GM23338 (cell line): Measurements from ENCODE around the gene FAM117B.

Experiments
- EZH2 ChIP-seq: fragments of 200-600 bp; sonication (generic); IDR thresholded peaks from one replicate; pipeline ENCODE4 v1.8.0; 2017; ENCODE audit warnings: antibody characterized with exemption, mild to moderate bottlenecking, low read depth; ENCODE audit not compliant: unreplicated experiment
- POLR2AphosphoS5 ChIP-seq: IDR thresholded peaks from 2 replicates; pipeline ENCODE4 v1.6.1; 2016; ENCODE audit warnings: antibody characterized with exemption, low read depth
- TF ChIP-seq, protein P1 (sequence below), 2 experiments: fragments of 200-600 bp in 1 of 2; sonication (generic) in 1 of 2; conservative IDR thresholded peaks; 2 replicates each; pipeline versions ENCODE4 v1.5.1 to v1.6.1; 2016 to 2017; ENCODE audit warnings: antibody characterized with exemption in 2 of 2, low read depth in 2 of 2, mild to moderate bottlenecking in 2 of 2, moderate library complexity in 1 of 2
- TF ChIP-seq, protein P2 (sequence below): IDR thresholded peaks from 2 replicates; pipeline ENCODE4 v1.6.1; 2016; ENCODE audit warnings: antibody characterized with exemption

DNA sequence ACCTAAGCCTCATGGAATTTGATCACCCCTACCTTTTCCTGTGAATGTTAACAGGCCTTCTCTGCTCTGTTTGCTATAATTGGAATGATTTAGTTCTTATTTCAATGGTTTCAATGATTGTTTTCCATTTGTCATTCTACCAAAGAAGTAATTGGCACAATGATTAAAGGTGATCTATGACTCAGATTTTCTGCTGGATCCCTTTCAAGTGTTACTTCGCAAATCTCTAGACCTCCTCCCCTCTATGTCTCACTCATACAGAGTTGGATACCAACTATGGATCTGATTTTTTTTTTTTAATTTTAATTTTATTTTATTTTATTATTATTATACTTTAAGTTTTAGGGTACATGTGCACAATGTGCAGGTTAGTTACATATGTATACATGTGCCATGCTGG, 29.6 kb upstream of the FAM117B start:
- no peak for TF ChIP-seq POLR2AphosphoS5
- TF ChIP-seq, protein P1, sequence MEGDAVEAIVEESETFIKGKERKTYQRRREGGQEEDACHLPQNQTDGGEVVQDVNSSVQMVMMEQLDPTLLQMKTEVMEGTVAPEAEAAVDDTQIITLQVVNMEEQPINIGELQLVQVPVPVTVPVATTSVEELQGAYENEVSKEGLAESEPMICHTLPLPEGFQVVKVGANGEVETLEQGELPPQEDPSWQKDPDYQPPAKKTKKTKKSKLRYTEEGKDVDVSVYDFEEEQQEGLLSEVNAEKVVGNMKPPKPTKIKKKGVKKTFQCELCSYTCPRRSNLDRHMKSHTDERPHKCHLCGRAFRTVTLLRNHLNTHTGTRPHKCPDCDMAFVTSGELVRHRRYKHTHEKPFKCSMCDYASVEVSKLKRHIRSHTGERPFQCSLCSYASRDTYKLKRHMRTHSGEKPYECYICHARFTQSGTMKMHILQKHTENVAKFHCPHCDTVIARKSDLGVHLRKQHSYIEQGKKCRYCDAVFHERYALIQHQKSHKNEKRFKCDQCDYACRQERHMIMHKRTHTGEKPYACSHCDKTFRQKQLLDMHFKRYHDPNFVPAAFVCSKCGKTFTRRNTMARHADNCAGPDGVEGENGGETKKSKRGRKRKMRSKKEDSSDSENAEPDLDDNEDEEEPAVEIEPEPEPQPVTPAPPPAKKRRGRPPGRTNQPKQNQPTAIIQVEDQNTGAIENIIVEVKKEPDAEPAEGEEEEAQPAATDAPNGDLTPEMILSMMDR (conservative IDR thresholded peaks at IDR 0.05; ENCODE audit: low read depth in 2 of 2), result no peak
- TF ChIP-seq EZH2, result no peak
- TF ChIP-seq, protein P2, sequence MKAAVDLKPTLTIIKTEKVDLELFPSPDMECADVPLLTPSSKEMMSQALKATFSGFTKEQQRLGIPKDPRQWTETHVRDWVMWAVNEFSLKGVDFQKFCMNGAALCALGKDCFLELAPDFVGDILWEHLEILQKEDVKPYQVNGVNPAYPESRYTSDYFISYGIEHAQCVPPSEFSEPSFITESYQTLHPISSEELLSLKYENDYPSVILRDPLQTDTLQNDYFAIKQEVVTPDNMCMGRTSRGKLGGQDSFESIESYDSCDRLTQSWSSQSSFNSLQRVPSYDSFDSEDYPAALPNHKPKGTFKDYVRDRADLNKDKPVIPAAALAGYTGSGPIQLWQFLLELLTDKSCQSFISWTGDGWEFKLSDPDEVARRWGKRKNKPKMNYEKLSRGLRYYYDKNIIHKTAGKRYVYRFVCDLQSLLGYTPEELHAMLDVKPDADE, result no peak
